Right renal pelvis (tissue), 4 donors: Measurements from ENCODE around the gene ERGIC1. TPM values are rescaled to one million over a fixed set of nuclear protein-coding genes. Genes with fewer than 3 reads are reported as not detected.

ENCODE experiments used
- DNase-seq, 4 donors: peaks; one replicate each; pipeline ENCODE4 v3.0.0-alpha.2; 2013; ENCODE audit warnings: low read depth in 4 of 4, low spot score in 3 of 4, missing footprints in 1 of 4
- polyA plus RNA-seq, 4 donors: library from polyadenylated mRNA; unstranded; fragments of 120-200 nt; gene quantifications; one replicate each; pipeline ENCODE4 v1.2.1, GENCODE V29; 2013; ENCODE audit not compliant: insufficient read length in 4 of 4

ERGIC1 gene
- polyA plus RNA-seq, 4 donors, result 116 to 122 (median 118) TPM

- no peak for DNase-seq
Observed at GRCh38 chr5:172827841-172828240, 6.2 kb upstream of the ERGIC1 start.

- DNase-seq, result no peak
Observed at GRCh38 chr5:172828911-172829431, 5.1 kb upstream of the ERGIC1 start.

GRCh38 chr5:172830275-172830799, 3.7 kb upstream of the ERGIC1 start:
- DNase-seq, result no peak

DNA sequence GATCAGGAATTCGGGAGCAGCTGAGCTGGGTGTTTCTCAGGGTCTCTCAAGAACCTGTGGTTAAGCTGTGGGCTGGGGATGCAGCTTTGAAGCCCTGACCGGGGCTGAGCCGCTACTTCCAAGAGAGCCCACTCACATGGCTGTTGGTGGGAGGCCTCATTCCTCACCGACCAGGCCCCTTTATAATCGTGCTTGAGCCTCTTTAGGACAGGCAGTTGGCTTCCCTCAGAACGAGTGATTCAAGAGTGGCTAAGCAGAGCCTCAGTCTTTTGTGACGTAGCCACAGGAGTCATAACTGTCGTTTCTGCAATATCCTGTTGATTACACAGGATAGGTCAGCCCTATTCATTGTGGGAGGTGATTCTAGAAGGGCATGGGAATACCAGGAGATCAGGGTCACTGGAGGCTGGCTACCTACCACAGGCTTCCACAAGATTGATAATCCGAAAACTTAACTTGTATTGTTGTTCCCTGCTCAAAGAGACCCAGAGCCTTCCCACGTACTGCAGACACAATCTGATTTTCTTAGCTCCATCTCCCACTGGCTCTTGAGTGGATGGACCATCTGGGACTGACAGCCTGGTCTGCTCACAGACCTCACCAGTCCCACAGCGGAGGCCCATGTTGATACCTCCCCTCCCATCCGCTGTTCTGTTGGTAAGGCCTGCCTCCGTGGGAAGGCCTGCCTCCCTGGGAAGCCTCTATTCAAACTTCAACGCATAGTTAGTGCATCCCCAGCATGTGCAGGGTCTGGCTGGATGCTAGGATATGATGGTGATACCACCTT, 3.0 kb upstream of the ERGIC1 start:
- DNase-seq, result no peak

- no peak for DNase-seq
Observed at GRCh38 chr5:172832383-172833315, 1.4 kb upstream of the ERGIC1 start.

DNA sequence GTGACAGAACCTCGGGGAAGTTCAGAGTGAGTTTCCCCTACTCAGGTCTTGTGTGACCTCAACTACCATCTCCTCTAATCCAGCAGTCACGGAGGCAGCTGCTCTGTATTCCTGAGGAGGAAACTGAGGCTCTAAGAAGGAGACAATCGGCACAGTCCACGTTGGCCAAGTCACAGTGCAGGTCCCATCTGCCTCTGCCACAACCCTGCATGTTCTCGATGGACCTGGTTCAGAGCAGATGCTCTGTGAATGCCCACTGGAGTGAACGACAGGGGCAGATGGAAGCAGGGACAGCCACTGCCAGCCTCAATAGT, 722 bp upstream of the ERGIC1 start:
- no peak for DNase-seq

GRCh38 chr5:172834415-172835289, 601 bp downstream of the ERGIC1 start:
- DNase-seq, result no peak

DNA sequence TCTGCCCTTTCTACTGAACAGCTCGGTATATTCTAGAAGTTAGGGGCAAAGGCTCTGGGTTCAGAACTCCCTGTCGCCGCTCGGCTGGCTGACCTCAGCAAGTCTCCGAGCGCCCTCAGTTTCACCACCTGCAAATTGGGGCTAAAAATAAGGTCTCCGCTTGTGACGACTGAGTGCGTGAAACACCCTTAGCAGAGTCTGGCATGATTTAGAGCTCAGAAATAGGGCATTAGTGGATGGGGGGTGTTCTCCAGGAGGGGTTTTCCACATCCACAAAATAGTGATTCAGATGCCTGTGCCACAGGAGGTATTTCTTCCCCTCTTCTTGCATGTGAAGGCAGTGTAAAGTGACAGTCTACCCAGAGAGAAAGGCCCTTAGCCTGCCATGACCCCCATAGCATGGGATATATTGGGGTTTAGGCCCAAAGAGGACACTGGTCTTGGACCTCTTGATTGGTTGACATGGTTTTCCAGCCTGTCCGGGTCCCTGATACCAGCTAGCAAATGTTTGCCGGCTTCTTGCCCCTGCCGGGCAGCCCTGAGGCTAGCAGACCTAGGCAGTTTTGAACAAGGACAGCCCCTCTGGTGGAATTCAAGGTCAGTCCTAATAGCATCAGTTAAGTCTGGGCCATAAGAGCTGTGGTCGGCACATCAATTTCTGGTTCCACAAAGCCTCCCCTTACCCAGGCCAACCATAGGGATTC, 1.4 kb downstream of the ERGIC1 start:
- no peak for DNase-seq

DNA sequence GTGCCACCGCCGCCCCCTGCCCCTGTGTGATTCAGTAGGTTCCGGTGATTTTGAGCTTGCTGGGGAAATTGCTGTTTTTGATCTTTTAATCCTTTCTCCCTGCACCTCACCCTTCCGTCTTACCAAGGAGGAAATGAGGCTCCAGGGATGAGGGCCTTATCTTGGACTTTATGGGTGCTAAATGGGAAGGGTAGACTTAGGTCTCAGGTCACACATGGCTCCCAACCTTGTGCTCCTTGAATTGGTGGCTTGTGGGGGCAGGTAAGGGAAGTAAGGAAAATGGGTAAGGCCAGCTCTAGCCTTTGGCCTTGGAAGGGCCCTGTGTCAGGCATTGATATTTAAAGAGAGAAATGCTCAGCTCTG, 1.9 kb downstream of the ERGIC1 start:
- DNase-seq, result no peak

DNA sequence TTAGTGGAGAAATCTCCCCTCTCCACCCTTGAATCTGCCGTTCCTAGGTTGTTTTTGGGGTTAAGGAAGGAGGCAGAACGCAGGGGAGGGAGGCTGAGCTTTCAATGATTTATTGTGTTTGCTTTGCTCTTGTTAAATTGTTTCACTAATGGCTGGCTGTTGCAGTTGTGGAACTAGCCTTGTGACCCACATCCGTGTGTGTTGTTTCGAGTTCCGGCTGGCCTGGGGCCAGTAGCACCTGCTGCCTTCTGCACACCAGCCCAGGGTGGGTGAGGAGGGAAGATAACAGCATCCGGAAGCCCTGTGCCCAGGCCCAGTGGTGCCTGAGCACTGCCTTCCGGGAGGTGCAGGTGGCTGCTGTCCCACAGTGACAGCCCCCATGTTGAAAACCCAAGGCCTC, 3.6 kb downstream of the ERGIC1 start:
- DNase-seq, result no peak

DNA sequence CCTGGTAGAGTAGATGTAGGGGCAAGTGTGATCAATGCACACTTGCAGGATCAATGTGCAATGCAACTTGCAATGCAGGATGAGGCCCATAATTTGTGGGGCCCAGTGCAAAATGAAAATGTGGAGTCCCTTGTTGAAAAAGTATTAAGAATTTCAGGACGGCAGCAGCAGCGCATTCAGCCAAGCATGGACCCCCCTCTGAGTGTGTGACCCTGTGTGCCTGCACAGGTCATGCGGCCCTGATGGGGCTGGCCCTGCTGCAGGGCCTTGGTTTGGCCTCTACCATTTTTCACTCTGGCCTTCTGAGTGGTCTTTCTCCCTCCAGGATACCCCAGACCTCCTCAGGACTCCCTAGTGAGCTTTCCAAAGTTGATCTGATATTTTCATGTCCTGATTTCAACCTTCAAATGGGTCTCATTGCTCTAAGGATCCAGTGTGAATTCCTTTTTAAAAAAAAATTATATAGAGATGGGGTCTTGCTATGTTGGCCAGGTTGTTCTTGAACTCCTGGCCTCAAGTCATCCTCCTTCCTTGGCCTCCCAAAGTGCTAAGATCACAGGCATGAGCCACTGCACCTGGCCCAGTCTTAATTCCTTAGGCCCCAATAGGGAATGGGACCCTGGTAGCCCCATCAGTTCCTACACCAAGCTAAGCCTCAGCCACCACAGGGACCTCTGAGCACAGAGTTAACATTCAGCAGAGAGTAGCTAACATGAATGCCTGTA, 4.3 kb downstream of the ERGIC1 start:
- no peak for DNase-seq

- no peak for DNase-seq
Observed at GRCh38 chr5:172839669-172840431, 5.8 kb downstream of the ERGIC1 start.

GRCh38 chr5:172840432-172841154, 6.5 kb downstream of the ERGIC1 start:
- no peak for DNase-seq

DNA sequence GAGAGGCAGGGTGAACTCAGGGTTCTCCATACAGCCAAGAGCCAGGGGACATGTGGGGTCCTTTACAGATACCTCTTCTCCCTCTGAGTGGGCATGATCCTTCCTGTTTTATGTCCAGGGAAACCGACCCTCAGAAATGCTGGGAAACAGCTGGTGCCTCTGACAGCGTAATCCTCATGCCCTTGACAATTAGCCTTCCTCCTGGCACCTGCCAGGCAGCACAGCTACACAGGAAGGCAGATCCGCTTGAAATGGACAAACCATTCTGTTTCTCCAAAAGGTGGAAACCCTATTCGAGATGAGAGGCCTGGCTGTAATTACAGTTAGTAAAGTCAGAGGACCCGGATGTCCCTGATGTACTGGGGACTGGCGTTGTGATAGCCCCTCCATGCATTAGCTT, 7.2 kb downstream of the ERGIC1 start:
- DNase-seq, result no peak

GRCh38 chr5:172843825-172844576, 9.9 kb downstream of the ERGIC1 start:
- no peak for DNase-seq

GRCh38 chr5:172844577-172844838, 10.5 kb downstream of the ERGIC1 start:
- no peak for DNase-seq

DNA sequence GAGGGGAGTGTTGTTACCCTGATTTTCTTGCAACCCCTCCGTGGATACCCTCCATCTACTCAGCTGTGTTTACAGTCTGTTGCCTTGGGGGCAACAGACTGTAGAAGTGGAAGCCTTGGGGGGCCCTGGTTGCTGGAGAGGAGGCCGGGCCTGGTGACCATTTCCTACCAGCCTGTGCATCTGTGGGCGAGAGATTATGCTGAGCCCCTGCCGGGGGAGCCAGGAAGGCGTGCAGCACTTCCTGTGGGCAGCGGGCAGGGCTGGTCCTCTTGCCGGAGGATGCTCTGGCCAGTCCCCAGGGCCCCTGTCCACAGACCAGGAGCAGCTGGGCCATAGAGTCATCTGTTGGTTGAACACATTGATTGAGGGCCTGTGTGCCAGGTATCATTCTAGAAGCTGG, 11.1 kb downstream of the ERGIC1 start:
- no peak for DNase-seq
